Breast epithelium (tissue), 4 donors: Measurements from ENCODE around the gene TMEM151B. TPM values are rescaled to one million over a fixed set of nuclear protein-coding genes. Genes with fewer than 3 reads are reported as not detected.

Experiments used
- DNase-seq, 2 donors: peaks; one replicate each; pipeline ENCODE4 v3.0.0-alpha.2; 2019; ENCODE audit warnings: low spot score in 2 of 2
- H3K27ac ChIP-seq, 2 donors: fragments of 200-600 bp; sonication (generic) in 1 of 2; one replicate each; pipeline ENCODE4 v1.5.1; 2016 to 2019; ENCODE audit warnings: mild to moderate bottlenecking in 1 of 2
- H3K27me3 ChIP-seq, 2 donors: fragments of 200-600 bp; sonication (generic) in 1 of 2; one replicate each; pipeline versions ENCODE4 v1.5.1 to v1.6.0; 2017 to 2019; ENCODE audit warnings: control low read depth in 1 of 2, mild to moderate bottlenecking in 1 of 2
- H3K36me3 ChIP-seq: fragments of 200-600 bp; one replicate; pipeline ENCODE4 v1.5.1; 2019
- H3K4me1 ChIP-seq, 2 donors: fragments of 200-600 bp; sonication (generic); one replicate each; pipeline ENCODE4 v1.5.1; 2016 to 2019; ENCODE audit warnings: control low read depth in 1 of 2
- H3K4me3 ChIP-seq, 3 donors: fragments of 200-600 bp; sonication (generic); 1 replicate in 2 of 3; 2 replicates in 1 of 3; pipeline ENCODE4 v1.5.1; 2016 to 2019; ENCODE audit warnings: mild to moderate bottlenecking in 3 of 3, moderate library complexity in 2 of 3
- H3K9me3 ChIP-seq, 2 donors: fragments of 200-600 bp; sonication (generic) in 1 of 2; one replicate each; pipeline ENCODE4 v1.5.1; 2016 to 2019; ENCODE audit warnings: control low read depth in 1 of 2
- POLR2A ChIP-seq: fragments of 450-650 bp; IDR thresholded peaks from one replicate; pipeline ENCODE4 v1.6.1; 2016; ENCODE audit warnings: antibody characterized with exemption, mild to moderate bottlenecking, moderate library complexity
- POLR2AphosphoS5 ChIP-seq, 3 donors: sonication (generic); formaldehyde crosslinking; IDR thresholded peaks; one replicate each; pipeline ENCODE4 v1.6.1; 2017; ENCODE audit warnings: antibody characterized with exemption in 3 of 3
- intact Hi-C: fragments of 100-400 bp; cut with DNase I; formaldehyde crosslinking; loops from one replicate; pipeline ENCODE4 v1.15.1; 2023; ENCODE audit warnings: low total_unique reads
- total RNA-seq, 3 donors: library from RNA; depleted of rRNA; stranded (reverse); fragments of >200 nt; gene quantifications; one replicate each; pipeline ENCODE4 v1.1.0, GENCODE V29; 2016
- TF ChIP-seq, protein P1 (sequence below), 3 donors: fragments of 450-650 bp; IDR thresholded peaks; one replicate each; pipeline ENCODE4 v1.5.1; 2016 to 2017; ENCODE audit warnings: antibody characterized with exemption in 3 of 3, mild to moderate bottlenecking in 3 of 3, moderate library complexity in 3 of 3

The TMEM151B gene
- under 1 TPM in 1 of 3 donors, not detected in 2; 0.15 TPM for total RNA-seq

- no peak within 1 kb of the TSS for H3K27ac ChIP-seq
- intact Hi-C loops, result loop anchor here (2.0 kb wide), 1 partner anchor 77 kb away; no protein-coding TSS in a partner anchor
- H3K4me1 ChIP-seq, result no peaks in the 10 kb centered on the region
- H3K27me3 ChIP-seq, result peaks cover 6 to 20% of the 10 kb centered on the region in 2 donors
- no peaks in the 10 kb centered on the region for H3K9me3 ChIP-seq
- H3K4me3 ChIP-seq, result peak within 1 kb of the TSS; percentile 11 to 79 (median 52)
- no peak for TF ChIP-seq POLR2A
- TF ChIP-seq, protein P1, sequence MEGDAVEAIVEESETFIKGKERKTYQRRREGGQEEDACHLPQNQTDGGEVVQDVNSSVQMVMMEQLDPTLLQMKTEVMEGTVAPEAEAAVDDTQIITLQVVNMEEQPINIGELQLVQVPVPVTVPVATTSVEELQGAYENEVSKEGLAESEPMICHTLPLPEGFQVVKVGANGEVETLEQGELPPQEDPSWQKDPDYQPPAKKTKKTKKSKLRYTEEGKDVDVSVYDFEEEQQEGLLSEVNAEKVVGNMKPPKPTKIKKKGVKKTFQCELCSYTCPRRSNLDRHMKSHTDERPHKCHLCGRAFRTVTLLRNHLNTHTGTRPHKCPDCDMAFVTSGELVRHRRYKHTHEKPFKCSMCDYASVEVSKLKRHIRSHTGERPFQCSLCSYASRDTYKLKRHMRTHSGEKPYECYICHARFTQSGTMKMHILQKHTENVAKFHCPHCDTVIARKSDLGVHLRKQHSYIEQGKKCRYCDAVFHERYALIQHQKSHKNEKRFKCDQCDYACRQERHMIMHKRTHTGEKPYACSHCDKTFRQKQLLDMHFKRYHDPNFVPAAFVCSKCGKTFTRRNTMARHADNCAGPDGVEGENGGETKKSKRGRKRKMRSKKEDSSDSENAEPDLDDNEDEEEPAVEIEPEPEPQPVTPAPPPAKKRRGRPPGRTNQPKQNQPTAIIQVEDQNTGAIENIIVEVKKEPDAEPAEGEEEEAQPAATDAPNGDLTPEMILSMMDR (IDR thresholded peaks at IDR 0.05), result no peak
- no peak for TF ChIP-seq POLR2AphosphoS5 (IDR thresholded peaks at IDR 0.05)
- H3K36me3 ChIP-seq, result no peaks in the 10 kb centered on the region
- DNase-seq, result no peak
Observed at GRCh38 chr6:44269921-44270525, at the start of gene TMEM151B. TSS of gene TMEM151B (plus strand) at chr6:44270450. CDS start at chr6:44270743, 293 bp downstream.

- Histone ChIP-seq H3K27ac (peak overlapping the region; percentile 98 to 99), H3K4me1 (peaks cover 13 to 30% of the 10 kb centered on the region in 2 donors), H3K36me3 (no peaks in the 10 kb centered on the region), H3K9me3 (no peaks in the 10 kb centered on the region), H3K27me3 (no peaks in the 10 kb centered on the region), H3K4me3 (no peak overlapping the region)
- intact Hi-C loops, result no loop called here
- no peak for TF ChIP-seq POLR2AphosphoS5 (IDR thresholded peaks at IDR 0.05)
- TF ChIP-seq, protein P1 (IDR thresholded peaks at IDR 0.05), result no peak
- no peak for TF ChIP-seq POLR2A
- DNase-seq, result no peak
Observed at GRCh38 chr6:44220913-44221290, 49.3 kb upstream of the TMEM151B start.

GRCh38 chr6:44221291-44221960 is 48.8 kb upstream of the TMEM151B start:
- Histone ChIP-seq H3K4me3 (peak overlapping the region; percentile 18 to 81 (median 68)), H3K27me3 (no peaks in the 10 kb centered on the region), H3K4me1 (peaks cover 13 to 35% of the 10 kb centered on the region in 2 donors), H3K36me3 (no peaks in the 10 kb centered on the region), H3K9me3 (no peaks in the 10 kb centered on the region), H3K27ac (peak overlapping the region; percentile 98 to 99)
- peak; percentile 97 to 99 for DNase-seq
- intact Hi-C loops, result no loop called here
- TF ChIP-seq POLR2AphosphoS5 (IDR thresholded peaks at IDR 0.05), result peak; percentile 92 to 95 (median 93)
- peak; percentile 6 for TF ChIP-seq POLR2A
- TF ChIP-seq, protein P1 (IDR thresholded peaks at IDR 0.05), result peak; percentile 89 to 94 (median 91)

GRCh38 chr6:44221961-44222335 is 48.3 kb upstream of the TMEM151B start:
- no peaks in the 10 kb centered on the region for H3K27me3 ChIP-seq
- H3K4me3 ChIP-seq, result peak overlapping the region; percentile 68 to 81 (median 75)
- TF ChIP-seq, protein P1 (IDR thresholded peaks at IDR 0.05), result no peak
- TF ChIP-seq POLR2AphosphoS5 (IDR thresholded peaks at IDR 0.05) (no peak), POLR2A (no peak)
- no peaks in the 10 kb centered on the region for H3K9me3 ChIP-seq
- peak overlapping the region; percentile 98 to 99 for H3K27ac ChIP-seq
- H3K36me3 ChIP-seq, result no peaks in the 10 kb centered on the region
- no peak for DNase-seq
- H3K4me1 ChIP-seq, result peaks cover 10 to 40% of the 10 kb centered on the region in 2 donors
- intact Hi-C loops, result no loop called here
